Lung microvascular endothelial cell (primary cell): Measurements from ENCODE around the gene PYROXD2. TPM values are rescaled to one million over a fixed set of nuclear protein-coding genes. Genes with fewer than 3 reads are reported as not detected.

Source experiments
- DNase-seq, 2 donors: peaks; one replicate each; pipeline versions ENCODE4 v3.0.0 to v3.0.0-alpha.2; 2010; ENCODE audit warnings: low read depth in 2 of 2
- total RNA-seq: library from RNA; depleted of rRNA; stranded (reverse); fragments of >200 nt; gene quantifications from 2 replicates; pipeline ENCODE4 v1.2.1, GENCODE V29; 2014

The PYROXD2 gene
- total RNA-seq, 1 donor from 2014 or later = 0.99 TPM

- DNase-seq = no peak
Observed at GRCh38 chr10:98416606-98417388, 1.8 kb upstream of the PYROXD2 start.

- peak in 1 of 2 donors; percentile 16 for DNase-seq
Observed at GRCh38 chr10:98415731-98416119, 743 bp upstream of the PYROXD2 start.

GRCh38 chr10:98414578-98414931, 427 bp downstream of the PYROXD2 start:
- no peak for DNase-seq

- no peak for DNase-seq
Observed at GRCh38 chr10:98411768-98412167, 3.2 kb downstream of the PYROXD2 start.

- no peak for DNase-seq
Observed at GRCh38 chr10:98411166-98411565, 3.8 kb downstream of the PYROXD2 start.

GRCh38 chr10:98410759-98411158, 4.2 kb downstream of the PYROXD2 start:
- DNase-seq = no peak

GRCh38 chr10:98410135-98410743, 4.7 kb downstream of the PYROXD2 start:
- DNase-seq = no peak

- no peak for DNase-seq
Observed at GRCh38 chr10:98408799-98409198, 6.2 kb downstream of the PYROXD2 start.

- DNase-seq = no peak
Observed at GRCh38 chr10:98407744-98408241, 7.2 kb downstream of the PYROXD2 start.

GRCh38 chr10:98407017-98407743, 7.8 kb downstream of the PYROXD2 start:
- no peak for DNase-seq

- no peak for DNase-seq
Observed at GRCh38 chr10:98405422-98405821, 9.6 kb downstream of the PYROXD2 start.

GRCh38 chr10:98404571-98405359, 10.2 kb downstream of the PYROXD2 start:
- DNase-seq = peak in 1 of 2 donors; percentile 22

- no peak for DNase-seq
Observed at GRCh38 chr10:98403812-98404504, 11.0 kb downstream of the PYROXD2 start.

GRCh38 chr10:98402931-98403718, 11.9 kb downstream of the PYROXD2 start:
- DNase-seq = no peak

- no peak for DNase-seq
Observed at GRCh38 chr10:98402478-98402877, 12.5 kb downstream of the PYROXD2 start.

GRCh38 chr10:98400482-98400881, 14.5 kb downstream of the PYROXD2 start:
- DNase-seq = no peak

- no peak for DNase-seq
Observed at GRCh38 chr10:98399784-98400183, 15.2 kb downstream of the PYROXD2 start.

GRCh38 chr10:98397089-98397600, 17.8 kb downstream of the PYROXD2 start:
- DNase-seq = no peak

- DNase-seq = no peak
Observed at GRCh38 chr10:98396096-98397063, 18.6 kb downstream of the PYROXD2 start.
